Upper lobe of right lung (tissue), 1 donor: ENCODE data around the gene ADH1B. TPM values are rescaled to one million over a fixed set of nuclear protein-coding genes. Genes with fewer than 3 reads are reported as not detected.

Source experiments
- ATAC-seq: fragments of 200-7000 bp; cut with Tn5 transposase; one replicate; pipeline ENCODE4 v1.9.1; 2020; ENCODE audit warnings: mild to moderate bottlenecking, moderate library complexity
- DNase-seq: peaks from one replicate; pipeline ENCODE4 v3.0.0-alpha.2; 2020
- H3K27ac ChIP-seq: fragments of 200-600 bp; one replicate; pipeline ENCODE4 v1.8.0; 2022
- H3K27me3 ChIP-seq: fragments of 200-600 bp; one replicate; pipeline ENCODE4 v1.8.0; 2022; ENCODE audit warnings: mild to moderate bottlenecking
- H3K36me3 ChIP-seq: fragments of 200-600 bp; one replicate; pipeline ENCODE4 v1.8.0; 2022
- H3K4me1 ChIP-seq: fragments of 200-600 bp; one replicate; pipeline ENCODE4 v1.8.0; 2022
- H3K4me3 ChIP-seq: fragments of 200-600 bp; one replicate; pipeline ENCODE4 v1.8.0; 2022; ENCODE audit warnings: mild to moderate bottlenecking
- H3K9me3 ChIP-seq: fragments of 200-600 bp; one replicate; pipeline ENCODE4 v1.8.0; 2022
- CTCF ChIP-seq: fragments of 200-600 bp; IDR thresholded peaks from one replicate; pipeline ENCODE4 v1.8.0; 2022; ENCODE audit warnings: antibody characterized with exemption
- intact Hi-C: fragments of 100-400 bp; cut with DNase I; formaldehyde crosslinking; loops from one replicate; pipeline ENCODE4 v1.11.0; 2022
- total RNA-seq: library from RNA; stranded (reverse); fragmentation: NEBNext Ultra II Directional; extraction: Animal tissue kit (Norgen Biotek cat#: 25700); gene quantifications from one replicate; pipeline ENCODE4 v1.2.1, GENCODE V29; 2021
- donor health status: DM: no; HTN: yes; CAD: no; lungs with severe emphysema.

ADH1B gene
- total RNA-seq, 1 donor from 2014 or later: 744 TPM

- Histone ChIP-seq H3K9me3 (no peaks in the 10 kb centered on the region), H3K4me3 (peak overlapping the region; percentile 51), H3K36me3 (peaks cover 9% of the 10 kb centered on the region), H3K27ac (peak overlapping the region; percentile 82), H3K4me1 (no peaks in the 10 kb centered on the region), H3K27me3 (no peaks in the 10 kb centered on the region)
- intact Hi-C loops: loop anchor here (10.0 kb wide), 1 partner anchor 87 kb away; no protein-coding TSS in a partner anchor
- TF ChIP-seq CTCF: no peak
- DNase-seq (no peak), ATAC-seq (no peak)
Observed at GRCh38 chr4:99317354-99317753, 3.8 kb downstream of the ADH1B start.

- no peak for ATAC-seq
- no peaks in the 10 kb centered on the region for H3K4me1 ChIP-seq
- intact Hi-C loops: loop anchor here (10.0 kb wide), 1 partner anchor 89 kb away; no protein-coding TSS in a partner anchor
- H3K9me3 ChIP-seq: no peaks in the 10 kb centered on the region
- no peak for DNase-seq
- peaks cover 23% of the 10 kb centered on the region for H3K36me3 ChIP-seq
- H3K27ac ChIP-seq: peak overlapping the region; percentile 82
- H3K27me3 ChIP-seq: no peaks in the 10 kb centered on the region
- no peak for TF ChIP-seq CTCF
- peak overlapping the region; percentile 51 for H3K4me3 ChIP-seq
Observed at GRCh38 chr4:99315839-99316238, 5.4 kb downstream of the ADH1B start.

DNA sequence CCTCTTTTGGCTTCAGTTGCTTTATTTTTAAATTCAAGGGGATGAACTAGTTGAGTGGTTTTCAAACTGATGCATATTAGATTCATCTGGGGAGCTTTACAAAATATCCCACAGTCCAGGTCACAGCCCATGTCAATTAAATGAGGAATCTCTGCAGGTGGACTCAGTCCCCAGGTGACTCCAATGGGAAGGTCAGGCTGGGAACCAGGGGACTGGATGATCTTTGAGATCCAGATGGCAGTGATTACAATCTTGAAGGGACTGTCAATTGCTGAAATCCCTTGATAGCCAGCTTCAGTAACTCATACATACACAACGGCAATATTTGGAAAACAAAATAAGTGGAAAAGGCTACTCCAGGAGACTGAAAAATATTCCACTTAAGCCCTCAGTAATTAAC, 7.0 kb downstream of the ADH1B start:
- no peaks in the 10 kb centered on the region for H3K27me3 ChIP-seq
- H3K36me3 ChIP-seq: peaks cover 29% of the 10 kb centered on the region
- H3K4me3 ChIP-seq: peak overlapping the region; percentile 51
- no peak for TF ChIP-seq CTCF
- intact Hi-C loops: loop anchor here (10.0 kb wide), 1 partner anchor 91 kb away; no protein-coding TSS in a partner anchor
- no peaks in the 10 kb centered on the region for H3K9me3 ChIP-seq
- DNase-seq (no peak), ATAC-seq (no peak)
- no peaks in the 10 kb centered on the region for H3K4me1 ChIP-seq
- no peak overlapping the region for H3K27ac ChIP-seq

GRCh38 chr4:99310389-99310788, 10.8 kb downstream of the ADH1B start:
- ATAC-seq (no peak), DNase-seq (no peak)
- no peak for TF ChIP-seq CTCF
- intact Hi-C loops: loop anchor here (10.0 kb wide), 1 partner anchor 94 kb away; no protein-coding TSS in a partner anchor
- H3K9me3 ChIP-seq: no peaks in the 10 kb centered on the region
- no peaks in the 10 kb centered on the region for H3K4me1 ChIP-seq
- no peak overlapping the region for H3K27ac ChIP-seq
- no peaks in the 10 kb centered on the region for H3K27me3 ChIP-seq
- H3K36me3 ChIP-seq: peaks cover 32% of the 10 kb centered on the region
- no peak overlapping the region for H3K4me3 ChIP-seq

GRCh38 chr4:99305638-99306400, 15.4 kb downstream of the ADH1B start:
- TF ChIP-seq CTCF: no peak
- Histone ChIP-seq H3K9me3 (no peaks in the 10 kb centered on the region), H3K4me3 (no peak overlapping the region), H3K36me3 (peaks cover 9% of the 10 kb centered on the region), H3K27ac (no peak overlapping the region), H3K4me1 (peaks cover 10% of the 10 kb centered on the region), H3K27me3 (no peaks in the 10 kb centered on the region)
- DNase-seq (no peak), ATAC-seq (no peak)
- intact Hi-C loops: no loop called here
